HEK293 (cell line): ENCODE results near the gene VTN.

Experiments used
- CTCF ChIA-PET: fragments of 350-600 bp; formaldehyde crosslinking; extraction: SDS; loops from one replicate; lab custom pipeline; 2021; ENCODE audit warnings: antibody characterized with exemption; lab: Yijun Ruan, JAX
- POLR2A ChIA-PET: fragments of 300-600 bp; formaldehyde crosslinking; extraction: SDS; loops from one replicate; lab custom pipeline; 2020; ENCODE audit warnings: antibody characterized with exemption, inconsistent platforms; lab: Yijun Ruan, JAX
- H3K27ac ChIP-seq: fragments of 200-500 bp; sonication (Bioruptor generic); 2 replicates; pipeline ENCODE4 v1.5.1; 2014; ENCODE audit warnings: low read depth, low read length, control low read depth, inconsistent platforms; ENCODE audit errors: extremely low read depth
- H3K36me3 ChIP-seq, 2 experiments: fragments of 200-500 bp in 1 of 2; sonication (Bioruptor generic) in 1 of 2; 1 replicate in 1 of 2; 2 replicates in 1 of 2; pipeline ENCODE4 v1.5.1; 2014 to 2017; ENCODE audit warnings: inconsistent platforms in 2 of 2, low read length in 2 of 2; ENCODE audit not compliant: control insufficient read depth in 2 of 2, insufficient read depth in 1 of 2
- H3K4me1 ChIP-seq: fragments of 200-500 bp; sonication (Bioruptor generic); 2 replicates; pipeline ENCODE4 v1.5.1; 2014; ENCODE audit warnings: mild to moderate bottlenecking, low read length, inconsistent platforms; ENCODE audit not compliant: control insufficient read depth, insufficient read depth
- H3K4me3 ChIP-seq: 2 replicates; pipeline ENCODE4 v1.5.1; 2011; ENCODE audit warnings: low read depth, mild to moderate bottlenecking, control low read depth, low read length, moderate library complexity
- H3K9me3 ChIP-seq: fragments of 200-500 bp; sonication (Bioruptor generic); 2 replicates; pipeline ENCODE4 v1.5.1; 2014; ENCODE audit warnings: low read depth, low read length, inconsistent platforms; ENCODE audit not compliant: control insufficient read depth, insufficient read depth
- EGR2 ChIP-seq: fragments of 450-650 bp; formaldehyde crosslinking; IDR thresholded peaks from 2 replicates; pipeline ENCODE4 v1.5.1; 2016; ENCODE audit warnings: low read depth, missing biosample characterization, missing genetic modification characterization
- KLF7 ChIP-seq: fragments of 450-650 bp; formaldehyde crosslinking; IDR thresholded peaks from 2 replicates; pipeline ENCODE4 v1.5.1; 2016; ENCODE audit warnings: missing biosample characterization, missing genetic modification characterization, borderline replicate concordance
- KLF9 ChIP-seq: fragments of 450-650 bp; formaldehyde crosslinking; IDR thresholded peaks from 2 replicates; pipeline ENCODE4 v1.5.1; 2016; ENCODE audit warnings: missing biosample characterization, missing genetic modification characterization, low read depth
- ZFHX2 ChIP-seq: fragments of 450-650 bp; formaldehyde crosslinking; conservative IDR thresholded peaks from 2 replicates; pipeline ENCODE4 v1.5.1; 2016; ENCODE audit warnings: missing biosample characterization, missing genetic modification characterization
- ZFP69B ChIP-seq: fragments of 450-650 bp; formaldehyde crosslinking; IDR thresholded peaks from 2 replicates; pipeline ENCODE4 v1.5.1; 2016; ENCODE audit warnings: missing biosample characterization, missing genetic modification characterization
- ZNF341 ChIP-seq: fragments of 450-650 bp; formaldehyde crosslinking; IDR thresholded peaks from 2 replicates; pipeline ENCODE4; 2016; ENCODE audit warnings: low read depth, missing biosample characterization, missing genetic modification characterization

Gene VTN

GRCh38 chr17:28317966-28318758 lies 51.9 kb downstream of the VTN start:
- peak overlapping the region; percentile 35 for H3K4me3 ChIP-seq
- H3K9me3 ChIP-seq, result no peaks in the 10 kb centered on the region
- ChIA-PET POLR2A (interaction anchor here (1.0 to 6.2 kb wide), 5 partner anchors 10 to 69 kb away, joined by 3 to 40 read pairs (median 3); partner anchors contain the start of genes IFT20 and TNFAIP1), CTCF (interaction anchor here (1.8 kb wide), 1 partner anchor 66 kb away, joined by 9 read pairs; no protein-coding TSS in a partner anchor)
- peaks cover 10% of the 10 kb centered on the region for H3K4me1 ChIP-seq
- H3K27ac ChIP-seq, result no peak overlapping the region; the same call in 1 of the 2 replicates
- peaks cover 3 to 12% of the 10 kb centered on the region in 2 experiments; a peak in 2 of 3 replicates for H3K36me3 ChIP-seq
- TF ChIP-seq KLF7 (tag by site-specific recombination) (no peak), ZFHX2 (peak; percentile 50), EGR2 (tag by site-specific recombination) (0 out of 2 replicates have a peak, but pooled peaks have one; percentile 36), KLF9 (tag by site-specific recombination) (no peak), ZNF341 (tag by site-specific recombination) (peak; percentile 50; the same call in 1 of the 2 replicates), ZFP69B (no peak)
